ENCODE results near the gene UBE2E1.

Gene UBE2E1

GRCh38 chr3:23796518-23796917 is 9.2 kb upstream of the UBE2E1 start:
- FAIRE-seq: no peak

- FAIRE-seq: no peak
These were observed 8.3 kb upstream of the UBE2E1 start for GRCh38 chr3:23797491-23797890.

- FAIRE-seq: no peak
These were observed 7.3 kb upstream of the UBE2E1 start for GRCh38 chr3:23798456-23798855.

GRCh38 chr3:23798876-23799275 is 6.9 kb upstream of the UBE2E1 start:
- FAIRE-seq: no peak

GRCh38 chr3:23800731-23801130 is 5.0 kb upstream of the UBE2E1 start:
- FAIRE-seq: no peak

GRCh38 chr3:23804441-23805209 is 1.1 kb upstream of the UBE2E1 start:
- no peak for FAIRE-seq

GRCh38 chr3:23805210-23805632 is 534 bp upstream of the UBE2E1 start:
- no peak for FAIRE-seq

GRCh38 chr3:23806534-23807423 is 1.0 kb downstream of the UBE2E1 start:
- no peak for FAIRE-seq

- FAIRE-seq: no peak
These were observed 1.8 kb downstream of the UBE2E1 start for GRCh38 chr3:23807424-23808015.

GRCh38 chr3:23808525-23808924 is 2.8 kb downstream of the UBE2E1 start:
- FAIRE-seq: no peak

- FAIRE-seq: no peak
These were observed 3.5 kb downstream of the UBE2E1 start for GRCh38 chr3:23809294-23809693.

- no peak for FAIRE-seq
These were observed 4.1 kb downstream of the UBE2E1 start for GRCh38 chr3:23809840-23810342.

GRCh38 chr3:23810343-23811184 is 4.8 kb downstream of the UBE2E1 start:
- FAIRE-seq: no peak

- FAIRE-seq: no peak
These were observed 5.4 kb downstream of the UBE2E1 start for GRCh38 chr3:23811185-23811527.

GRCh38 chr3:23811919-23812318 is 6.2 kb downstream of the UBE2E1 start:
- FAIRE-seq: no peak

- no peak for FAIRE-seq
These were observed 10.1 kb downstream of the UBE2E1 start for GRCh38 chr3:23815879-23816278.

GRCh38 chr3:23816721-23817120 is 11.0 kb downstream of the UBE2E1 start:
- no peak for FAIRE-seq

GRCh38 chr3:23817508-23818223 is 11.9 kb downstream of the UBE2E1 start:
- no peak for FAIRE-seq

GRCh38 chr3:23819599-23820360 is 14.0 kb downstream of the UBE2E1 start:
- no peak for FAIRE-seq

- no peak for FAIRE-seq
These were observed 15.1 kb downstream of the UBE2E1 start for GRCh38 chr3:23820888-23821287.

GRCh38 chr3:23821858-23822257 is 16.1 kb downstream of the UBE2E1 start:
- no peak for FAIRE-seq
